Skeletal muscle satellite cell (primary cell): Measurements from ENCODE around the gene SLC9A3.

Source experiments
- H3K27me3 ChIP-seq: 2 replicates; pipeline ENCODE4 v1.7.0; 2013; ENCODE audit warnings: low read length; ENCODE audit not compliant: control insufficient read depth, insufficient read depth
- H3K36me3 ChIP-seq: 2 replicates; pipeline ENCODE4 v1.7.0; 2013; ENCODE audit warnings: mild to moderate bottlenecking, control low read depth, low read length; ENCODE audit not compliant: insufficient read depth
- H3K4me1 ChIP-seq: 2 replicates; pipeline ENCODE4 v1.7.0; 2013; ENCODE audit warnings: low read length; ENCODE audit not compliant: control insufficient read depth, insufficient read depth
- H3K4me2 ChIP-seq: 2 replicates; pipeline ENCODE4 v1.7.0; 2013; ENCODE audit warnings: mild to moderate bottlenecking, low read length
- H3K4me3 ChIP-seq: 2 replicates; pipeline ENCODE4 v1.7.0; 2013; ENCODE audit warnings: low read length
- H3K9ac ChIP-seq: 2 replicates; pipeline ENCODE4 v1.7.0; 2013; ENCODE audit warnings: mild to moderate bottlenecking, low read depth, low read length, moderate library complexity
- H3K9me3 ChIP-seq: replicated peaks from 2 replicates; pipeline ENCODE4 v1.7.0; 2013; ENCODE audit warnings: mild to moderate bottlenecking, control low read depth, low read length

The SLC9A3 gene

GRCh38 chr5:455806-456205 lies 68.4 kb downstream of the SLC9A3 start:
- Histone ChIP-seq H3K9me3 (peaks cover 2% of the 10 kb centered on the region), H3K27me3 (no peaks in the 10 kb centered on the region), H3K9ac (no peak overlapping the region), H3K4me3 (no peak overlapping the region), H3K4me2 (no peak overlapping the region), H3K36me3 (peaks cover 81% of the 10 kb centered on the region), H3K4me1 (peaks cover 9% of the 10 kb centered on the region)

DNA sequence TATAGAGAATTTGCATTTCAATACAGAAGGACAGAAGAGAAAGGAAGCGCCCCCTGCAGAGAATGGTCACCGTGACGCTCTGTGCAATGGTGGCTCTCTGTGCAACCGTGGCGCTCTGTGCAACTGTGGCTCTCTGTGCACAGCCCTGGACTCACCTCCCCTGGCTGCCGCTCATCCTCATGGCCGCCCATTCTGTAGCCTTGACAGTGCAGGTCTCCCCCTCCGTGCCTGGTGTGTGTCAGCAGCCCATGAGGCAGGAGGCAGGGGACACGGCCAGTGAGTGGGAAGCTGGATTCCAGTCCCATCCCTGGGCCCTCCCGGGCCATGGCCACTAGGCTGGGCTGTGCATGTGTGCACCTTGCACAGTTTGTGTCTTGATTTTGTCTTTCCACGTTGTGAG lies 69.3 kb downstream of the SLC9A3 start:
- Histone ChIP-seq H3K9ac (no peak overlapping the region), H3K27me3 (no peaks in the 10 kb centered on the region), H3K36me3 (peaks cover 75% of the 10 kb centered on the region), H3K4me3 (no peak overlapping the region), H3K4me2 (no peak overlapping the region), H3K4me1 (peaks cover 9% of the 10 kb centered on the region), H3K9me3 (peaks cover 2% of the 10 kb centered on the region)

DNA sequence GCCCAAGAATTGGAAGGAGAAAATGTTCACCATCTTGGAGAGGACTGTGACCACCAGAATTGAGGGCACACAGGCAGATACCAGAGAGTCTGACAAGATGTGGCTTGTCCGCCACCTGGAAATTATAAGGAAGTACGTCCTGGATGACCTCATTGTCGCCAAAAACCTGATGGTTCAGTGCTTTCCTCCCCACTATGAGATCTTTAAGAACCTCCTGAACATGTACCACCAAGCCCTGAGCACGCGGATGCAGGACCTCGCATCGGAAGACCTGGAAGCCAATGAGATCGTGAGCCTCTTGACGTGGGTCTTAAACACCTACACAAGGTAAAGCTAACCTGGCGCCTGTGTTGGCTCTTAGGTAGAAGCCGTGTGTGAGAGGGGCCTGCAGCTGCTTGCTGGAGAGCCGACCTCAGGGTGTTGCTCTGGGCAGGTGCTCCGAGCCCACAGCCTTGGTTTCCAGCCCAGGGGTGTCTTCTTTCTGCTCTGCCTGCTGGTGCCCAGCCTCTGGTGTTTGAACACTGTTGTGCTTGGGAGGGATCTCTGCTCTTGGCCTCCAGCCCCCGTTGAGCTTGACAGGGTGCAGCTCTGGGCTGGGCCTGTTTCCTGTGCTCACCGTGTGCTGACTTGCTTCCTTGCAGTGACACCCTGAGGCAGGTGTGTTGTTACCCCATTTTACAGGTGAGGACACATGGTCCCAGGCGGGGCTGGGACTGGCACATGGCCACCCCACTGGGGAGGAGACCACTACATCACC lies 70.3 kb downstream of the SLC9A3 start:
- H3K27me3 ChIP-seq, result no peaks in the 10 kb centered on the region
- H3K4me1 ChIP-seq, result peaks cover 6% of the 10 kb centered on the region
- no peak overlapping the region for H3K9ac ChIP-seq
- peaks cover 2% of the 10 kb centered on the region for H3K9me3 ChIP-seq
- H3K36me3 ChIP-seq, result peaks cover 74% of the 10 kb centered on the region
- no peak overlapping the region for H3K4me2 ChIP-seq
- H3K4me3 ChIP-seq, result no peak overlapping the region

GRCh38 chr5:452978-453710 lies 71.1 kb downstream of the SLC9A3 start:
- Histone ChIP-seq H3K4me3 (no peak overlapping the region), H3K9ac (no peak overlapping the region), H3K36me3 (peaks cover 76% of the 10 kb centered on the region), H3K4me2 (no peak overlapping the region), H3K9me3 (peaks cover 2% of the 10 kb centered on the region), H3K27me3 (no peaks in the 10 kb centered on the region), H3K4me1 (no peaks in the 10 kb centered on the region)

- no peaks in the 10 kb centered on the region for H3K4me1 ChIP-seq
- no peaks in the 10 kb centered on the region for H3K27me3 ChIP-seq
- H3K4me2 ChIP-seq, result no peak overlapping the region
- peaks cover 78% of the 10 kb centered on the region for H3K36me3 ChIP-seq
- no peak overlapping the region for H3K9ac ChIP-seq
- H3K4me3 ChIP-seq, result no peak overlapping the region
- peaks cover 2% of the 10 kb centered on the region for H3K9me3 ChIP-seq
Measured at GRCh38 chr5:451587-452458, 72.4 kb downstream of the SLC9A3 start.

GRCh38 chr5:449151-449550 lies 75.1 kb downstream of the SLC9A3 start:
- Histone ChIP-seq H3K36me3 (peaks cover 67% of the 10 kb centered on the region), H3K4me2 (no peak overlapping the region), H3K4me3 (no peak overlapping the region), H3K9ac (no peak overlapping the region), H3K4me1 (peaks cover 2% of the 10 kb centered on the region), H3K9me3 (peaks cover 2% of the 10 kb centered on the region), H3K27me3 (no peaks in the 10 kb centered on the region)

GRCh38 chr5:448766-449090 lies 75.5 kb downstream of the SLC9A3 start:
- Histone ChIP-seq H3K4me3 (no peak overlapping the region), H3K4me1 (peaks cover 7% of the 10 kb centered on the region), H3K36me3 (peaks cover 63% of the 10 kb centered on the region), H3K27me3 (no peaks in the 10 kb centered on the region), H3K4me2 (no peak overlapping the region), H3K9me3 (peaks cover 2% of the 10 kb centered on the region), H3K9ac (no peak overlapping the region)

DNA sequence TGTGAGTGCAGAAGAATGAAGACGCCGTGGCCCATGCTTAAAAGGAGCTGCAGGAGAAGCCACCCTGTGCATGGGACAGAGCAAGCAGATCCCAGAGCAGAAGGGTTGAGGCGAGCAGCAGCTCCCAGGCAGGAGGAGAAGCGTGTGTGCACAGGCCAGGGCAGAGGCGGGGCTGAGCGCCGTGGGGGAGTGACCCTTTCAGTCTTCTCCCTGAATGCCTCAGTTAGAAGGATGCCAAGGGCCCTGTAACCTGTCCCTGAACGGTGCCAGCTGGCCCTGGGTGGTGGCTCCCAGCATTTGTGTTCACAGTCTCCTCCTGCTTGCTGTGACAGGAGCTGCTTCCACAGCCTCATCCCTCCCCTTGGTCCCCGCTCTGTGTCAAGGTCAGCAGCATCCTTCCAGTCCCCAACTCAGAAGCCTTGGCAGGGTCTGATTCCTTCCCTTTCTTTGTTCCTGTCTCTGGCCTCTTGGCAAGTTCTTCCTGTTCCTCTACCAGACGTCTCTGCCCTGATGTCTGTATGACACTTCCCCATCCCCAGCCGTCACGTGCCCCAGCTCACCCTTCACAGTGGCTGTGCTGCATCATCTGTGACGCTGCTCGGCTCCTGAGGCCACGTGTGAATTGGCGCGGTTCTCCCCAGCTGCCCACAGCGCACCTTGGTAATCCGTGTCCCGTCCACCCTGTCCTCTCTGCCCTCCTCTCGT lies 76.0 kb downstream of the SLC9A3 start:
- H3K4me2 ChIP-seq, result no peak overlapping the region
- H3K36me3 ChIP-seq, result peaks cover 58% of the 10 kb centered on the region
- H3K9ac ChIP-seq, result no peak overlapping the region
- H3K27me3 ChIP-seq, result no peaks in the 10 kb centered on the region
- H3K9me3 ChIP-seq, result peaks cover 2% of the 10 kb centered on the region
- peaks cover 8% of the 10 kb centered on the region for H3K4me1 ChIP-seq
- no peak overlapping the region for H3K4me3 ChIP-seq

- H3K9me3 ChIP-seq, result peaks cover 2% of the 10 kb centered on the region
- H3K36me3 ChIP-seq, result peaks cover 52% of the 10 kb centered on the region
- no peaks in the 10 kb centered on the region for H3K27me3 ChIP-seq
- no peak overlapping the region for H3K4me2 ChIP-seq
- no peak overlapping the region for H3K9ac ChIP-seq
- no peak overlapping the region for H3K4me3 ChIP-seq
- H3K4me1 ChIP-seq, result peaks cover 9% of the 10 kb centered on the region
Measured at GRCh38 chr5:447501-447900, 76.7 kb downstream of the SLC9A3 start.

- Histone ChIP-seq H3K4me2 (no peak overlapping the region), H3K9ac (no peak overlapping the region), H3K4me1 (peaks cover 15% of the 10 kb centered on the region), H3K27me3 (no peaks in the 10 kb centered on the region), H3K36me3 (peaks cover 46% of the 10 kb centered on the region), H3K9me3 (no peaks in the 10 kb centered on the region), H3K4me3 (no peak overlapping the region)
Measured at GRCh38 chr5:446883-447263, 77.4 kb downstream of the SLC9A3 start.
